Measurements from ENCODE around the gene TRABD2B. TPM values are rescaled to one million over a fixed set of nuclear protein-coding genes. Genes with fewer than 3 reads are reported as not detected.

TRABD2B gene
- total and polyA plus RNA-seq, 2 of the 13 experiments (the other 11 are each of a cell fraction or from before 2014, with no cell fraction given): 0.04 TPM; not detected in 1

DNA sequence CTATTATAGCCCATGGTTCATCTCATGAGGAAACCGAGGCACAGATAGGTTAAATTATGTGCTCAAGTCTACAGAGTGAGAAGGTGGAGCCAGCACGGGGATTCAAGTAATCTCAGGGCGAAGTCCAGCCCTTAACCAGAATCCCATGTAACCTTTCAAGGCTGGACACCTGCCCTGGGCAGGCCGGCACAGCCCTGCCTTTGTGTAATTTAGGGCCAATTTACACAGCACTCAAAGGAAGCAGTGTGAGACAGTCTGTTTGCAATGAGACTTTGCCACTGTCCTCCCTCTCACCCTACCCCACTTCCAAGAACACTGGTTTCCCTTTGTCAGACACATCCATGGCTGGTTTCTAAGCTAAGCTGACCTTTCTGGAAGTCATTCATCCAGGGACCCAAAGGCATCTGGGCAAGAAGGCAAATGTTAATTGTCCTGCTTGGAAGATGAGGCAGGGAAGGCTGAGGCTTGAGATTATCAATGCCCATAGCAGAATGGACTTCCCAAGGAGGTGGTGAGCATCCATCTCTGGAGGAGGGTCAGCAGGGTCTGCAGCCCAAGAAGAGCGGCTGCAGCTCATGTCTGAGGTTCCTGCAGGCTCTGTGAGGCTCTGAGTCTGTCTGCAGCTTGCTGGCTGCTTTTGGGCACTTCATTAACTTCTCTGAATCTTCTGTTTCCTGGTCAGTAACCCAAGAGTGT lies 159.2 kb downstream of the TRABD2B start (continued):
- TF ChIP-seq ERF (CRISPR knock-in tag; IDR thresholded peaks at IDR 0.05): peak; percentile 71
- no peak for TF ChIP-seq ZSCAN12 (CRISPR knock-in tag; IDR thresholded peaks at IDR 0.05)
- peak; percentile 81 for TF ChIP-seq ZNF768 (CRISPR knock-in tag; IDR thresholded peaks at IDR 0.05)
- TF ChIP-seq, protein P1, sequence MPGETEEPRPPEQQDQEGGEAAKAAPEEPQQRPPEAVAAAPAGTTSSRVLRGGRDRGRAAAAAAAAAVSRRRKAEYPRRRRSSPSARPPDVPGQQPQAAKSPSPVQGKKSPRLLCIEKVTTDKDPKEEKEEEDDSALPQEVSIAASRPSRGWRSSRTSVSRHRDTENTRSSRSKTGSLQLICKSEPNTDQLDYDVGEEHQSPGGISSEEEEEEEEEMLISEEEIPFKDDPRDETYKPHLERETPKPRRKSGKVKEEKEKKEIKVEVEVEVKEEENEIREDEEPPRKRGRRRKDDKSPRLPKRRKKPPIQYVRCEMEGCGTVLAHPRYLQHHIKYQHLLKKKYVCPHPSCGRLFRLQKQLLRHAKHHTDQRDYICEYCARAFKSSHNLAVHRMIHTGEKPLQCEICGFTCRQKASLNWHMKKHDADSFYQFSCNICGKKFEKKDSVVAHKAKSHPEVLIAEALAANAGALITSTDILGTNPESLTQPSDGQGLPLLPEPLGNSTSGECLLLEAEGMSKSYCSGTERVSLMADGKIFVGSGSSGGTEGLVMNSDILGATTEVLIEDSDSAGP (CRISPR knock-in tag; IDR thresholded peaks at IDR 0.05; ENCODE audit: borderline replicate concordance): peak; percentile 55

DNA sequence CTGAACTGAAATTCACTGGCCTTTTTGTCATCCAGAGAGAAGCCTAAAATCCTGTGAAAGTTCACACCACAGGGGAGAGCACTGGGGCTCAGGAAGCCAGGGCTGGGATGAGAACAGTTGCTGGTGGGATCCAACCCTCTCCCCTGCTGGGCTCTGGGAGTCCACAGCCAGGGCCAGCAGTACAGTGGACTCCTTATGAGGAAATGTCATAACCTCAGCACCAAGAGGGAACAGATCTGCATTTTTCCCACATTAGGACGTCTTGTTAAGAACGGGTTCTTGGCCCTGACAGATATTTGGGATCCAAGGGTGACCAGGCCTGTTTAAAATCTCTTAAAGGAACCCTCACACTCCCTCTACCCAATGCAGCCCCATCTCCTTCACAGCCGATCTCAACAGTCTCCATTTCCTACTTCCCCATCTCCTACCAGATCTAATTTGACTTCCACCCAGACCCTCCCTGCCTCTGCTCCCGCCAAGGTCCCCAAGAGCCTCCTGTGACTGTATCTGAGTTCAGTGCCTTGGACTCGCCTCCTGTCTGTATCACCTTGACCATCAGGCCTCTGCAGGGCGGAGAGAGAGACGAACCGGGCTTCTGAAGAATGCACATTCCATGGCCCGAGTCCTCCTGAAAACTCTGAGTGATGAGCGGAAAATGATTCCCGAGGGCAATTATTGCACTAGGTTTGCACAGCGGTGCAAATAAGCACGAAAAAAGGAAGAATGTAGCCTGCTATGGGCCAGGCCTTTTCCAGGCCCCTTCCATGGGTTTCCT lies 159.9 kb downstream of the TRABD2B start:
- Histone ChIP-seq H3K79me2 (ENCODE audit: insufficient read depth, low read length) (no peaks in the 10 kb centered on the region), H3K4me3 (replicated peaks in 1 of 3; ENCODE audit: insufficient read depth in 1 of 3, low read depth in 2 of 3, low read length in 3 of 3) (no peak overlapping the region), H2AFZ (ENCODE audit: low read length) (no peak overlapping the region), H3K27ac (ENCODE audit: extremely low read length, insufficient read depth, low read length) (peak overlapping the region; percentile 71), H3K4me1 (ENCODE audit: insufficient read depth, low read length) (peaks cover 89% of the 10 kb centered on the region), H3K36me3 (replicated peaks in 1 of 2; ENCODE audit: control insufficient read depth in 1 of 2, insufficient read depth in 2 of 2, low read length in 2 of 2) (no peaks in the 10 kb centered on the region), H4K20me1 (ENCODE audit: insufficient read depth, low read length) (no peaks in the 10 kb centered on the region), H3K9ac (ENCODE audit: insufficient read depth, low read depth, low read length) (peak overlapping the region; percentile 14), H3K4me2 (ENCODE audit: low read depth, low read length) (peak overlapping the region; percentile 56), H3K9me3 (ENCODE audit: low read length) (peaks cover 9% of the 10 kb centered on the region; the same call in 1 of the 2 replicates), H3K27me3 (ENCODE audit: control insufficient read depth in 1 of 2, insufficient read depth in 2 of 2, low read length in 2 of 2) (no peaks in the 10 kb centered on the region)
- FAIRE-seq (no peak), DNase-seq (ENCODE audit: low spot score) (no peak), ATAC-seq (peak; percentile 55)
- in situ Hi-C loops (cut with HindIII; ENCODE audit: extremely low pct_ligation_motif_present, low pct_unique_long_range_greater_than_20kb): no loop called here
- POLR2A ChIA-PET: interaction anchor here (1.0 kb wide), 1 partner anchor 82 kb away, joined by 5 read pairs; no protein-coding TSS in a partner anchor
- intact Hi-C loops (cut with micrococcal nuclease; ENCODE audit: unreplicated experiment): no loop called here
- CTCF ChIA-PET (ENCODE audit: low intra/inter-chr PET ratio, low total read pairs): no interaction called here
- WGBS (ENCODE audit: low lambda C conversion rate): 61% methylated on average over 13 of the region's 13 CpGs
- no TSS peak for BruUV-seq (replicated peaks)
- 0 out of 2 replicates have a peak, but pooled peaks have one; percentile 60 for TF ChIP-seq CHD4 (IDR thresholded peaks at IDR 0.05; ENCODE audit: borderline replicate concordance, low read length)
- no peak for TF ChIP-seq ZNF747 (CRISPR knock-in tag; IDR thresholded peaks at IDR 0.05; ENCODE audit: borderline replicate concordance)
- TF ChIP-seq ZEB1 (IDR thresholded peaks at IDR 0.05; ENCODE audit: insufficient replicate concordance, low read depth): no peak
- no peak for TF ChIP-seq SP4 (CRISPR knock-in tag; IDR thresholded peaks at IDR 0.05)
- TF ChIP-seq, protein P2, sequence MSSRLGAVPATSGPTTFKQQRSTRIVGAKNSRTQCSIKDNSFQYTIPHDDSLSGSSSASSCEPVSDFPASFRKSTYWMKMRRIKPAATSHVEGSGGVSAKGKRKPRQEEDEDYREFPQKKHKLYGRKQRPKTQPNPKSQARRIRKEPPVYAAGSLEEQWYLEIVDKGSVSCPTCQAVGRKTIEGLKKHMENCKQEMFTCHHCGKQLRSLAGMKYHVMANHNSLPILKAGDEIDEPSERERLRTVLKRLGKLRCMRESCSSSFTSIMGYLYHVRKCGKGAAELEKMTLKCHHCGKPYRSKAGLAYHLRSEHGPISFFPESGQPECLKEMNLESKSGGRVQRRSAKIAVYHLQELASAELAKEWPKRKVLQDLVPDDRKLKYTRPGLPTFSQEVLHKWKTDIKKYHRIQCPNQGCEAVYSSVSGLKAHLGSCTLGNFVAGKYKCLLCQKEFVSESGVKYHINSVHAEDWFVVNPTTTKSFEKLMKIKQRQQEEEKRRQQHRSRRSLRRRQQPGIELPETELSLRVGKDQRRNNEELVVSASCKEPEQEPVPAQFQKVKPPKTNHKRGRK (CRISPR knock-in tag; IDR thresholded peaks at IDR 0.05): no peak
- no peak for TF ChIP-seq CCDC6 (CRISPR knock-in tag; IDR thresholded peaks at IDR 0.05)
- TF ChIP-seq CENPX (CRISPR knock-in tag; IDR thresholded peaks at IDR 0.05): no peak
- TF ChIP-seq ATF1 (CRISPR knock-in tag; IDR thresholded peaks at IDR 0.05): peak; percentile 14; the same call in 1 of the 2 replicates
- TF ChIP-seq ZFP36 (IDR thresholded peaks at IDR 0.05; ENCODE audit: borderline replicate concordance, low read depth, low read length, partially characterized antibody): no peak
- TF ChIP-seq ZNF136 (CRISPR knock-in tag; IDR thresholded peaks at IDR 0.05; ENCODE audit: low read depth): no peak
- no peak for TF ChIP-seq ZNF292 (CRISPR knock-in tag; IDR thresholded peaks at IDR 0.05; ENCODE audit: borderline replicate concordance, low read depth)
- no peak for TF ChIP-seq ESRRA (CRISPR knock-in tag; IDR thresholded peaks at IDR 0.05; ENCODE audit: low read depth)
- no peak for TF ChIP-seq ZNF780A (CRISPR knock-in tag; IDR thresholded peaks at IDR 0.05)
- no peak for TF ChIP-seq ZKSCAN1 (IDR thresholded peaks at IDR 0.05; ENCODE audit: low read length)
- no peak for TF ChIP-seq ZNF468 (CRISPR knock-in tag; IDR thresholded peaks at IDR 0.05)
- no peak for TF ChIP-seq EHMT2 (IDR thresholded peaks at IDR 0.05; ENCODE audit: borderline replicate concordance, low read depth, low read length)
